GM19239 (cell line): ENCODE results near the gene ANK2.

ENCODE experiments used
- DNase-seq: peaks from one replicate; pipeline ENCODE4 v3.0.0; 2011; ENCODE audit warnings: low spot score; ENCODE audit not compliant: insufficient read length
- FAIRE-seq: peaks from 2 replicates; lab custom pipeline; 2011; peaks lifted over from hg19 to GRCh38; lab: Jason Lieb, UNC

The ANK2 gene

GRCh38 chr4:113049421-113050370, at the start of gene ANK2:
TSS of gene ANK2 (plus strand) at chr4:113049653. CDS start at chr4:113049729, 76 bp downstream.
- FAIRE-seq, result no peak
- DNase-seq, result no peak

- no peak for FAIRE-seq
- DNase-seq, result no peak
These were observed 45.6 kb upstream of the ANK2 start for GRCh38 chr4:113003841-113004240.

- FAIRE-seq (no peak), DNase-seq (no peak)
These were observed 44.8 kb upstream of the ANK2 start for GRCh38 chr4:113004655-113005054.

GRCh38 chr4:113006632-113007031, 42.8 kb upstream of the ANK2 start:
- no peak for FAIRE-seq
- no peak for DNase-seq

- DNase-seq, result no peak
- no peak for FAIRE-seq
These were observed 42.3 kb upstream of the ANK2 start for GRCh38 chr4:113007151-113007550.

GRCh38 chr4:113008135-113008534, 41.3 kb upstream of the ANK2 start:
- DNase-seq (no peak), FAIRE-seq (no peak)

GRCh38 chr4:113008716-113009115, 40.7 kb upstream of the ANK2 start:
- DNase-seq (no peak), FAIRE-seq (no peak)

- no peak for FAIRE-seq
These were observed 40.0 kb upstream of the ANK2 start for GRCh38 chr4:113009461-113009860.

GRCh38 chr4:113012122-113012725, 37.2 kb upstream of the ANK2 start:
- FAIRE-seq, result no peak
- DNase-seq, result no peak

More at GRCh38 chr4:113009461-113009860, 40.0 kb upstream of the ANK2 start:
- no peak for DNase-seq

- DNase-seq (no peak), FAIRE-seq (no peak)
These were observed 36.7 kb upstream of the ANK2 start for GRCh38 chr4:113012786-113013185.

- FAIRE-seq, result no peak
- DNase-seq, result no peak
These were observed 35.7 kb upstream of the ANK2 start for GRCh38 chr4:113013751-113014150.

- DNase-seq, result no peak
- no peak for FAIRE-seq
These were observed 33.1 kb upstream of the ANK2 start for GRCh38 chr4:113016377-113016776.

- DNase-seq (no peak), FAIRE-seq (no peak)
These were observed 28.5 kb upstream of the ANK2 start for GRCh38 chr4:113020966-113021365.

GRCh38 chr4:113024388-113024787, 25.1 kb upstream of the ANK2 start:
- DNase-seq, result no peak
- no peak for FAIRE-seq

- DNase-seq, result no peak
- FAIRE-seq, result no peak
These were observed 24.0 kb upstream of the ANK2 start for GRCh38 chr4:113025416-113025815.

GRCh38 chr4:113026556-113026955, 22.9 kb upstream of the ANK2 start:
- no peak for DNase-seq
- no peak for FAIRE-seq

- FAIRE-seq (no peak), DNase-seq (no peak)
These were observed 21.4 kb upstream of the ANK2 start for GRCh38 chr4:113028074-113028473.

- no peak for FAIRE-seq
- no peak for DNase-seq
These were observed 18.2 kb upstream of the ANK2 start for GRCh38 chr4:113031212-113031611.

- FAIRE-seq, result no peak
- peak; percentile 1 for DNase-seq
These were observed 8.7 kb upstream of the ANK2 start for GRCh38 chr4:113040793-113041192.

- DNase-seq (no peak), FAIRE-seq (no peak)
These were observed 7.0 kb upstream of the ANK2 start for GRCh38 chr4:113042502-113042901.

- FAIRE-seq, result no peak
- no peak for DNase-seq
These were observed 5.9 kb upstream of the ANK2 start for GRCh38 chr4:113043591-113043990.

GRCh38 chr4:113050371-113050755, 910 bp downstream of the ANK2 start:
- FAIRE-seq, result no peak
- no peak for DNase-seq
